ENCODE measurements around the gene GNAI3. TPM values are rescaled to one million over a fixed set of nuclear protein-coding genes. Genes with fewer than 3 reads are reported as not detected.

The GNAI3 gene
- polyA plus RNA-seq, 1 donor from 2014 or later, result 10.6 TPM

GRCh38 chr1:109499661-109500536, 48.5 kb upstream of the GNAI3 start:
- Histone ChIP-seq H3K9ac (ENCODE audit: low read length) (no peak overlapping the region), H3K79me2 (replicated peaks; ENCODE audit: insufficient read depth, low read length) (no peaks in the 10 kb centered on the region), H3F3A (ENCODE audit: insufficient read depth, low read length, poor library complexity, severe bottlenecking) (no peaks in the 10 kb centered on the region), H3K4me3 (ENCODE audit: low read length) (no peak overlapping the region), H3K27me3 (ENCODE audit: insufficient read depth, low read depth, low read length) (no peaks in the 10 kb centered on the region), H3K9me2 (ENCODE audit: insufficient read depth, low read length) (no peaks in the 10 kb centered on the region), H3K4me2 (ENCODE audit: low read length) (no peak overlapping the region), H3K36me3 (ENCODE audit: insufficient read depth, low read length) (no peaks in the 10 kb centered on the region), H2AFZ (ENCODE audit: low read depth, low read length) (no peak overlapping the region), H4K20me1 (ENCODE audit: insufficient read depth) (no peaks in the 10 kb centered on the region), H3K9me3 (ENCODE audit: low read length) (no peaks in the 10 kb centered on the region), H3K27ac (ENCODE audit: low read length) (no peak overlapping the region)
- TF ChIP-seq EZH2 (IDR thresholded peaks at IDR 0.05; ENCODE audit: borderline replicate concordance, insufficient read depth, low read length, poor library complexity, severe bottlenecking) (no peak), TAF1 (IDR thresholded peaks at IDR 0.05; ENCODE audit: low read depth) (no peak), REST (IDR thresholded peaks at IDR 0.05; ENCODE audit: borderline replicate concordance) (no peak), POLR2AphosphoS5 (IDR thresholded peaks at IDR 0.05) (no peak), RAD21 (conservative IDR thresholded peaks at IDR 0.05) (no peak), SMC3 (conservative IDR thresholded peaks at IDR 0.05; ENCODE audit: poor library complexity) (no peak), MXI1 (conservative IDR thresholded peaks at IDR 0.05; ENCODE audit: poor library complexity, severe bottlenecking) (no peak), CTCF (IDR thresholded peaks at IDR 0.05; ENCODE audit: poor library complexity, severe bottlenecking) (no peak), EP300 (conservative IDR thresholded peaks at IDR 0.05; ENCODE audit: poor library complexity, severe bottlenecking) (no peak)

GRCh38 chr1:109500941-109501381, 47.5 kb upstream of the GNAI3 start:
- no peak overlapping the region for H3K9ac ChIP-seq (ENCODE audit: low read length)
- H3K27me3 ChIP-seq (ENCODE audit: insufficient read depth, low read depth, low read length), result no peaks in the 10 kb centered on the region
- no peaks in the 10 kb centered on the region for H3K9me2 ChIP-seq (ENCODE audit: insufficient read depth, low read length)
- no peak overlapping the region for H3K4me3 ChIP-seq (ENCODE audit: low read length)
- H3K36me3 ChIP-seq (ENCODE audit: insufficient read depth, low read length), result no peaks in the 10 kb centered on the region
- H3K4me2 ChIP-seq (ENCODE audit: low read length), result no peak overlapping the region
- H2AFZ ChIP-seq (ENCODE audit: low read depth, low read length), result no peak overlapping the region
- H3K9me3 ChIP-seq (ENCODE audit: low read length), result no peaks in the 10 kb centered on the region
- no peaks in the 10 kb centered on the region for H4K20me1 ChIP-seq (ENCODE audit: insufficient read depth)
- H3K79me2 ChIP-seq (replicated peaks; ENCODE audit: insufficient read depth, low read length), result no peaks in the 10 kb centered on the region
- H3F3A ChIP-seq (ENCODE audit: insufficient read depth, low read length, poor library complexity, severe bottlenecking), result no peaks in the 10 kb centered on the region
- H3K27ac ChIP-seq (ENCODE audit: low read length), result no peak overlapping the region
- TF ChIP-seq CTCF (IDR thresholded peaks at IDR 0.05; ENCODE audit: poor library complexity, severe bottlenecking) (no peak), SMC3 (conservative IDR thresholded peaks at IDR 0.05; ENCODE audit: poor library complexity) (no peak), EZH2 (IDR thresholded peaks at IDR 0.05; ENCODE audit: borderline replicate concordance, insufficient read depth, low read length, poor library complexity, severe bottlenecking) (no peak), REST (IDR thresholded peaks at IDR 0.05; ENCODE audit: borderline replicate concordance) (no peak), EP300 (conservative IDR thresholded peaks at IDR 0.05; ENCODE audit: poor library complexity, severe bottlenecking) (no peak), POLR2AphosphoS5 (IDR thresholded peaks at IDR 0.05) (no peak), RAD21 (conservative IDR thresholded peaks at IDR 0.05) (no peak), TAF1 (IDR thresholded peaks at IDR 0.05; ENCODE audit: low read depth) (no peak), MXI1 (conservative IDR thresholded peaks at IDR 0.05; ENCODE audit: poor library complexity, severe bottlenecking) (no peak)

All from neural cell (in vitro differentiated cells).